ENCODE results near the gene DHTKD1.

The DHTKD1 gene, protein sequence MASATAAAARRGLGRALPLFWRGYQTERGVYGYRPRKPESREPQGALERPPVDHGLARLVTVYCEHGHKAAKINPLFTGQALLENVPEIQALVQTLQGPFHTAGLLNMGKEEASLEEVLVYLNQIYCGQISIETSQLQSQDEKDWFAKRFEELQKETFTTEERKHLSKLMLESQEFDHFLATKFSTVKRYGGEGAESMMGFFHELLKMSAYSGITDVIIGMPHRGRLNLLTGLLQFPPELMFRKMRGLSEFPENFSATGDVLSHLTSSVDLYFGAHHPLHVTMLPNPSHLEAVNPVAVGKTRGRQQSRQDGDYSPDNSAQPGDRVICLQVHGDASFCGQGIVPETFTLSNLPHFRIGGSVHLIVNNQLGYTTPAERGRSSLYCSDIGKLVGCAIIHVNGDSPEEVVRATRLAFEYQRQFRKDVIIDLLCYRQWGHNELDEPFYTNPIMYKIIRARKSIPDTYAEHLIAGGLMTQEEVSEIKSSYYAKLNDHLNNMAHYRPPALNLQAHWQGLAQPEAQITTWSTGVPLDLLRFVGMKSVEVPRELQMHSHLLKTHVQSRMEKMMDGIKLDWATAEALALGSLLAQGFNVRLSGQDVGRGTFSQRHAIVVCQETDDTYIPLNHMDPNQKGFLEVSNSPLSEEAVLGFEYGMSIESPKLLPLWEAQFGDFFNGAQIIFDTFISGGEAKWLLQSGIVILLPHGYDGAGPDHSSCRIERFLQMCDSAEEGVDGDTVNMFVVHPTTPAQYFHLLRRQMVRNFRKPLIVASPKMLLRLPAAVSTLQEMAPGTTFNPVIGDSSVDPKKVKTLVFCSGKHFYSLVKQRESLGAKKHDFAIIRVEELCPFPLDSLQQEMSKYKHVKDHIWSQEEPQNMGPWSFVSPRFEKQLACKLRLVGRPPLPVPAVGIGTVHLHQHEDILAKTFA

DNA sequence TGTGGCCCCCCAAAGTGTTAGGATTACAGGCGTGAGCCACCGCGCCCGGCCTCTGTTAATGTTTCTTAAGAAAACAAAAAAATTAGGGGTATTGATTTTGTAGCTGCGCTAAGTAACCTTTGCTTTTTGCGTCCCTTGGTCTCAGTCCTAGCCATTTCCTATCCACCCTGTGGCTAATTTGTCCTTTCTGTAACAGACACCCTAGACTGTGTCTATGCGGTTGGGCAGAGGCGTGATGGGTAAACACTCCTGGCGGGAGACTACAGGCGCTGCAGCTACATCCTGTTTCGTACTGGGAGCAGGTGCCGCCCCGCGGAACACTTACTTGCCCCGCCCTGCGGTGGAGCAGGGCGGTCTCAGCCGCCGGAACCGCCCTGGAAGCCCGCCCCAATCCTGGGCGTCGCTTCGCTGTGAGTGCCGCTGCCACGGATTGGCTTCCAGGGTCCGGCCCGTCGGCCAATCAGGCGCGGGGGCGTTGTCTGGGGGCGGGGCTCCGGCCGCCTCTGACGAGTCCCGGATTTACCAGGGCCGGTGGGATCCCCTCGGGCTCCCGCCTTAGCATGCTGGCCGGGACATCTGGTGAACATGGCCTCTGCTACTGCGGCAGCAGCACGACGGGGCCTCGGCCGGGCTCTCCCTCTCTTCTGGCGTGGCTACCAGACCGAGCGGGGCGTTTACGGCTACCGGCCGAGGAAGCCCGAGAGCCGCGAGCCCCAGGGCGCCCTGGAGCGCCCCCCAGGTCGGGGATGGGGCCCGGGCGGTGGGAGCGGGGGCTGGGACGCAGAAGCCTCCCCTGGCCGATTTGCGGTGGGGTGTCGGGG lies at the start of gene DHTKD1:
DHTKD1 (plus strand) TSS at position 506 of the 821 bp plus-strand sequence; CDS start at position 586, 80 bp downstream.
- DNase-seq, result peak; percentile 99

DNA sequence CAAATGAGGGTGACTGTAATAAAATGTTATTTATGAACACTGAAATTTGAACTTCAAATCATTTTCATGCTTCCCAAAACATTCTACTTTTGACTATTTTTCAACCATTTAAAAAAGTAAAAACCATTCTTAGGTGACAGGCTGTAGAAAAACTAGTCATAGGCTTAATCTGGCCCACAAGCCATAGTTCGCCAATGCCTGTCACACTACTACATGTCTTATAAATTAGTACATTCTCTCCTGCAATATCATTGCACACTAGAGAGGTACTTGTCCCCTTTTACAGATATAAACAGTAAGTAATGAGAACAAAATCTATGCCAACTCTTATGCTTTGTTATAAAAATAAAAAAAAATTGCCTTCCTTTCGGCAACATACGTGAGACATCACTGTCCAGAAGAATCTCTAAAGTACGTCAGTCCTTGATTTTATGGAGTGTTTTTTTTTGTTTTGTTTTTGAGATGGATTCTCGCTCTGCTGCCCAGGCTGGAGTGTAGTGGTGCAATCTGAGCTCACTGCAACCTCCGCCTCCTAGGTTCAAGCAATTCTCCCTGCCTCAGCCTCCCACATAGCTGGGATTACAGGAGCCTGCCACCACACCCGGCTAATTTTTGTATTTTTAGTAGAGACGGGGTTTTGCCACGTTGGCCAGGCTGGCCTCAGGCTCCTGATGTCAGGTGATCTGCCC lies 49.3 kb upstream of the DHTKD1 start:
- DNase-seq, result no peak

DNA sequence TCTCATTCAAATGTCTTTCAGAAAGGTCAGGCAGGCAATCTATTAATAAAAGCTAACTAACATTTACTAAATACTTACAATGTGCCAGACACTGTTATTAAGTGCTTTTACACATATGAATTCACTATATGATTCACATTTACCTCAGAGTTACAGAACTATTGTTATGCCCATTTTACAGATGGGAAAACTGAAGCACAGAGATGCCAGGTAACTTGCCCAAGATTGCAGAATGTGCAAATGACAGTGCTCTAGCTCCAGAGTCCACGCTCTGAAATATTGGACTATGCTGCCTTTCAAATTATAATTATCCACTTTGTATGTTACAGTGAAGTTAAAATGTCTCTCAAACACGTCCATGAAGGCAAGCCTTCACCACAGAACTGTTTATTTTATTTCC lies 48.2 kb upstream of the DHTKD1 start:
- no peak for DNase-seq

DNA sequence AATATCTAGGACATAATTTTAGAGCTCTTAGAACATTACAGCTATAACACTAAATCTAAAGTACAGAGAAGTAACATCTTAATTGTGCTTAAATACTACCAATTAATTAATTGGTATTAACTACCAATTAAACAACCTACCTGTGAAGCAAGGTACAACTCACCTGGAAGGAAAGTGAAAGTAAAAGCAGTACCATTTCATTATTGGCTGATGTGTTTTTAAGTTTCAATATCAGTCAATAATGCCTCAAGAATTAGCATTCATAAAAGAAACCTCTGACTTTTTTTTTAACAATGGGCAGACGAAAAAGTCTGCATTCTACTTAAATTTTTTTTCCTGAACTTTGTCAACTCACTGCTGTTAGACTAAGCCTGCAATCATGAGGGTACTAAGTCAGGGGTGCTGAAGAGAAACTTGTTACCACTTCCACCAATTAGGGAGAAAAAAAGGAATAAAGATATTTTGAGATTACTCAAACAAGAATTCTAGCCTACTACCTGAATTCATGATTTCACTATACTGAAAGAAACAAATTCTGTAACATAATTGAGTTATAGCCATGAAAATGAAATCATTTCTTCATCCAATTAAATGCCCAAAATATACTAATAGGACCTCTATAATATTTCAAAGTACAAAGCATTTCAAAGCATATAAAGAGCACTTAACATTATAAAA lies 46.0 kb upstream of the DHTKD1 start:
- DNase-seq, result no peak

DNA sequence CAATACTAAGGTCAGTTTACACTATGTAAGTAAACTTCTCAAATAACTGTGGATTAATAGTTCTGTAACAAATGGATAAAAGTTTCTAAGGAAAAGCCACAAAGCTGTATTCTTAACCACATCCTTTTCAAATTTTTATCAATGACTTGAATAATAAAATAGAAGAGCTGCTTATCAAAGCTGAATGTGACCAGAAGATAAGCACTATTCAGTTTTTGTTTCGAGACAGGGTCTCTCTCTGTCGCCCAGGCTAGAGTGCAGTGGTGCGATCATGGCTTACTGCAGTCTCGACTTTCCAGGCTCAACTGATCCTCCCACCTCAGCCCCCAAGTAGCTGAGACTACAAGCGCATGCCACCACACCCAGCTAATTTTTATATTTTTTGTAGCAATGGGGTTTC lies 43.2 kb upstream of the DHTKD1 start:
- no peak for DNase-seq

DNA sequence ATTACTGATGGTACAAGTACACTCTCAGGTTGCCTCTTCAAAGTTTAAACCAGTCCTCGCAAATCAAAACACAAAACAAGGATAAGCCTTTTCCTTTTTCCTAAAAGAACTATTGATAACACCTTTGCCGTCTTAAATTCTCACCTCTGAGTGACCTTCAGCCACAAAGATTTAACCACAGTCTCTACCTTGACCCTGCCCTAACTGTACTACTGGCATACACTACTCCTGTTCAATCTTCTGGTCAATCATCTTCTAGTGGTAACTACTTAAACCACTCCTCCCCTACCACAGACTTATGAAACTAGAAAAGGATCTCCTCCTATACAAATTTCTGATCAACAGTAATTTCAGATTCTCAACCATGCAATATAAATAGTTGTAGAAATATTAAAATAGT lies 41.2 kb upstream of the DHTKD1 start:
- no peak for DNase-seq

DNA sequence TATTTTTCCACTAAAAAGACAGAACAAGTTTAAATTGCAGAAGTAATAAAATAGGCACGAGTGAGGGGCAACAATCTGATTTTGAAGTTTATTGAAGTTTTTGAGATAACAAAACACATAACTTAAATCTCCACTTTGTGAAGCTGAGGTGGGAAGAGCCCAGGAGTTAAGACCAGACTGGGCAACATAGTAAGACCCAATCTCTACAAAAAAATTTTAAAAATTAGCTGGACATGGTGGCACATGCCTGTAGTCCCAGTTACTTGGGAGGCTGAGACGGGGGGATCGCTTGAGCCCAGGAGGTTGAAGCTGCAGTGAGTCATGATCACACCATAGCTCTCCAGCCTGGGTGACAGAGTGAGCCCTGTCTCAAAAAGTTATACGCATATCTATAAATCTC lies 37.4 kb upstream of the DHTKD1 start:
- no peak for DNase-seq

DNA sequence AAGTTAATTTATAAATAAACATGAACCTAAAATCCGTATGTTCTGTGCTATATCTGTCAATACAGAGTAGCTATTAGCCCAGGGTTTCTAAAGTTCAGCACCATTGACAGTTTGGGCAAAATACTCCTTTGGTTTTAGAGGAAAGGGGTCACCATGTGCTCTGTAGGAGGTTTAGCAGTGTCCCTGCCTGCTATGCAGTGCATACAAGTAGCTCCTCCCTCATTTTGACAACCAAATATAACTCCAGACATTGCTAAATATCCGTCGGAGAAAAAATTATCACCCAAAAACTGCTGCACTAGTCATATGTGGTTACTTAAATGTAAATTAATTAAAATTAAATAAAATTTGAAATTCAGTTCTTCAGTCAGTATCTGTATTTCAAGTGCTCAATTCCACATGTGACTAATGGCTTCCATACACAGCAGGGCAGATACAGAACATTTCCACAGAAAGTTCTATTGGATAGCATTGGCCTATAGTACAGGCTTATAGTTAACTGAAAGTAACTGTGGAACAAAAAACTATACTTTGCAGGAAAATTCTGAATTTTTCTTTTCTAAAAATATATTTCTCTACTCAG lies 32.6 kb upstream of the DHTKD1 start:
- no peak for DNase-seq

DNA sequence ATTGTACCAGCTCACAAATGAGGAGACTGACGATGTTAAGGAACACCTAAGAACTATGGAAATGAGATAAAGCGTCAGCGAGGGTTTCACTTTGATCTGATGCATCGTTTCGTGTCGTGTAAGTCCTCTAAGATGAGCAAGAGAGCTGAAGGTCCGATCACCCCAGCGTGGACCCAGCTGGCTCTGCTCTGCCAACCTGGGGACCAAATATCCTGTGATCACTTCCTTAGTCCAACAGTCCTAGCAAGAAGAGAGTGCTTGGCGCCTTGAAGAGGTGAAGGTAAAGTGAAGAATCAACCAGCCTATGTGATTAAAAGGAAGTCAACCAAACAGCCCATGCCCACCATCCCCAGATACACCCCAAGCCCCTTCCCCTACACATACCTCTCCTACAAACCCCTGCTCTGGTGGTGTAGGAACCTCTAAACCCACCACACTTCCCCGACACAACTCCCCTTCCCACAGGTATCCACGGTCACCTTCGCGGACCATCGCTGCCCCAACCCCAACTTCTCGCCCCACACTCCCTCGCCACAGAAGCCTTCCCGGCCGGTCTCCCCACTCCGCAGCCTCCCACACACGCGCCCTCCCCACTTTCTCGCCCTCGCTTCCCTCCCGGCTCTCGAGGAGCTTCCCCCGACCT lies 26.9 kb upstream of the DHTKD1 start:
- peak; percentile 22 to 23 for DNase-seq

DNA sequence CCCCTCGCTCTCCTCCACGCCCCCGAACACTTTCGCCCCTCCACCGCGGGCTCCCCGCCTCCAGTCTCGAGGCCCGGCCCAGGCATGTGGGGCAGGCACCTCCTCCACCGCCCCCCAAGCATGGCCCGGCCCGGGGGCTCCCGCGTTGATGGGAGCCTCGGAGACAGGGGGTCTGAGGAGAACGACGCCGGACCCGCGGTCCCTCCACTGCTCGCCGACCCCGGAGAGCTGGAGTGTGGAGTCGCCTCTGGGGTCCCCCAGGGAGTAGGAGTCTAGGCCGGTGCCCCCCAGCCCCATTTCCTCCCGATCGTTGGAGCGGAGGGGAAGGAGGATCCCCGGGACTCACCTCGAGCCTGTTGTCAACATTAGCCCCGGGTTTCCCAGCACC lies 26.4 kb upstream of the DHTKD1 start:
- DNase-seq, result peak; percentile 40 to 42

DNA sequence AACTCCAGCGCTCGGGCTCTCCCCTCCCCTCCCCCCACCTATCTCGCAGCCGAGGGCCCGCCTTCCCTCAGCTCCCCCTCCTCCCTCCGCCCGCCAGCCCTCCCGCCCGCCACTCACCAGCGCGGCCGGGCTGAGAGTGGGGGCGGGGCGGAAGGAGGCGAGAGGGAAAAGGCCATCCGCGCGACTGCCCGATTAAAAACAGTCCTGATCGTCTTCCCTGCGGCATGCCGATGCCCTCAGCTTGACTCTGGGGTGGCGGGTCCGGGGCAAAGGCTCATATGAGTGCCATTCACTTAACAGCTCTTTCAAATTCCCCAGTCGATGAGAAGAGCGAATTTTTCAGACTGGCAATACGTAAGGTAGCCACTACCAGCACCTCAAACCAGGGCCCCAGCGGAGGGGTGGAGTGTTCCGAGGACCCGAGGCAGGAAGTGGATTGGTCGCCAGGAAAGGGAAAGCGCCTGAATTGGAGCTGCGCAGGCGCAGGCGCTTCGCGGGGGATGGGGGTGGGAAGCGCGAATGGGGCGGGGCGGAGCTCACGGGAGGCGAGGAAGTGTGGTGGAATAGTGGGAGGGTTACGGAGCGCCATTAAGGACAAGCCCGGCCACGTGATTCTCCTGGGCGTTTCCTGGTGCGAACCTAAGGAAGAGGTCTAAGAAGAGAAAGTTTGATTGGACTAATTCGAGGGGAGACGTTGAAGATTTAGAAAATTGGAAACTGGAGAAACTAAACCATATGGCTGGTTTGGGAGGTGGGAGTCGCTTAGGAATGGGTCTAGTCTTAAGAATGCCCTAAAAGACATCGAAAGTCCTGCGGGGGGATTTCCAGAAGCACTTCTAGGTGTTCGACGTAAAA lies 25.7 kb upstream of the DHTKD1 start, which contains the start of gene UPF2:
UPF2 (minus strand) TSS at position 13 of the 855 bp plus-strand sequence. CDS start 7,386 bp downstream, outside the sequence.
- DNase-seq, result peak; percentile 96 to 97

DNA sequence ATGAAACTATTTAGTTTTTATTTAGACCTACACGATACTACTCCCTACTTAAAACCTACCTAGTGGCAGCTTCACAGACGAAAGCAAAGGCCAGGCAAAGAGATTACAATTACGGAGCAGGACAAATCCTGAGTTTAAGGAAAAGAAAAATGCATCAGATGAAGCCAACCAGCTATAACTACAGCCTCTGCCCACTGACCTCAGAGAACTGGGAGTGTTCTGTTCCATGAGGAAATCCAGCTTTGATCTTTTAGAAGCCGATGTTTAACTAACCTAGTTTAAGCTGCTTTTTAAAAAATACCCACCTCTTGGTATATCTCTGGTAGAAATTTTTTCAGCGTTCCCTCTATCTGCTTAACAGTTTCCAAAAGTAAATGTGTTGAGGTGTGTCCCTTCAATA lies 23.2 kb upstream of the DHTKD1 start:
- no peak for DNase-seq

DNA sequence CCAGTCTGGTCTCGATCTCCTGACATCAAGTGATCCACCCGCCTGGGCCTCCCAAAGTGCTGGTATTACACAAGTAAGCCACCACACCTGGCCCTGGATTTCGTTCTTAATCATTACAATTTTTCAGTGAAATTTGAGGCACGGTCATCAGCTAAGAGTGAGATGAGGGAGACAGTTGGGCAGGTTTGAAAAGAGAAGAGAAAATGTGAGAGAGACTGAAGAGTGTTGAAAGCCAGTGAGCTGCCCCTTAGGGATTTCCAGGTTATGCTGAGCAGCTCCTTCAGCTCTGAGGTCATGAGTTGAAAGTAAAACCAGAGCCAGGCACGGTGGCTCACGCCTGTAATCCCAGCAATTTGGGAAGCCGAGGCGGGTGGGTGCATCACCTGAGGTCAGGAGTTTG lies 20.2 kb upstream of the DHTKD1 start:
- DNase-seq, result no peak

DNA sequence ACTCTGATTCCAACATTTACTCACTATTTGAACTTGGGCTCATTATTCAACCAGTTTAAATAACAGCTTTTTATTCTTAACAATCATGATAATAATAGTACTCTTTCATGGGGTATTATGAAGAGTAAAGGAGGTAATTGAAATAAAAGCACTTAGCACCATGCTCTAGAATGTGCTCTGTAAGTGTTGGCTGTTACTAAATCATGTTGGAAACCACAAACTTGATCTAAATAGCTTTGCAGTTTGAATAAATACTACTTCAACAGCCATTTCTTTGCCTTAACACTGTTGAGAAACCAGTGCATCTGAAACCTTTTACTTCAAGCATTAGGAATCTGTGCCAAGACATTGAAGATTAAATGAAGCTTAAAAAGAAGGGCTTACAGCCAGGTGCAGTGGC lies 18.2 kb upstream of the DHTKD1 start:
- no peak for DNase-seq

DNA sequence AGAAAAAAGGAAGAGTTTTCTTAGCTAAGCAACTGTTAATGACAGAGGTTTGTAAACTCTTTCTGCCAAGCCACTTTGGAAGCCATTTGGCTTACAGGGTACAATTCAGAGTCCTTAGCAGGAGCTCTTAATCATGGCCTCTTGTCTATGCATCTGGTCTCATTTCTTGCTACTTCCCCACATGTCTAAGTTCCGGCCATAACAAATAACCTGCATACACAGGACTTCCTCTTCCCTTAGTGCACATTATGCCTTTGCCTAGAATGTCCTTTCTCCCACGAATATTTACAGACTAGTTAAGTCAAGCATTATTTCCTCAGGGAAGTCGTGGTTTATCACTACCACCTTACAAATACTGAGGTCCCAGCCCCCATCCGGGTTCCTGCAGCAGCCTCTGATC lies 17.5 kb upstream of the DHTKD1 start:
- DNase-seq, result no peak

DNA sequence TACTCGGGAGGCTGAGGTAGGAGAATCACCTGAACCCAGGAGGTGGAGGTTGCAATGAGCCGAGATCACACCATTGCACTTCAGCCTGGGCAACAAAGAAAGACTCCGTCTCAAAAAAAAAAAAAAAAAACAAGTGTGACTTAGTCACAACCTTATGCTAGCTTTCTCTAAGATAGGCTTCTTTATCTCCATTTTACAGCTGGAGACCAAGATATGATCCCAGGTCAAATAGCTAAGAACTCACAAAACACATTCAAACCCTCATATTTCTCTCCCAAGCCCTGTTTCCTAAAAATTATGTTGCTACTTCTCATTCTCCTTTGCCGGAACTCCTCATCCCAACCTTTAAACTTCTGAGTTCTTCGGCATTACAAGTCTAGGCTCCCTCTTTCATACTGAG lies 13.0 kb upstream of the DHTKD1 start:
- DNase-seq, result no peak

DNA sequence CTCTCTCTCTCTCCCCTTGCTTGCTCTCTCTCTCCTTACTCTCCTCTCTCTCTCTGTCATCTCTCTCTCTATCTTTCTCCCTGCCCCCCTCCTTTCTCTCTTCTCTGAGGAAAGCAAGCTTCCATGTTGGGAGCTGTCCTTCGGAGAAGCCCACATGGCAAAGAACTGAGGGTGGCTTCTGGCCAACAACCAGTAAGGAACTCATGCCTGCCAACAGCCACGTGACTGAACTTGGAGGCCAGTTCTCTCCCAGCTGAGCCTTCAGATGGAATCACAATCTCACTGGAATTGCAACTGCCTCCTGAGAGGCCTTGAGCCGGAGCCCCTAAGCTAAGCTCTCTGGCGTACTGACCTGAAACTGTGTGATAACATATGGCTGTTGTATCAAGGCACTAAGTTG lies 12.0 kb upstream of the DHTKD1 start:
- no peak for DNase-seq

DNA sequence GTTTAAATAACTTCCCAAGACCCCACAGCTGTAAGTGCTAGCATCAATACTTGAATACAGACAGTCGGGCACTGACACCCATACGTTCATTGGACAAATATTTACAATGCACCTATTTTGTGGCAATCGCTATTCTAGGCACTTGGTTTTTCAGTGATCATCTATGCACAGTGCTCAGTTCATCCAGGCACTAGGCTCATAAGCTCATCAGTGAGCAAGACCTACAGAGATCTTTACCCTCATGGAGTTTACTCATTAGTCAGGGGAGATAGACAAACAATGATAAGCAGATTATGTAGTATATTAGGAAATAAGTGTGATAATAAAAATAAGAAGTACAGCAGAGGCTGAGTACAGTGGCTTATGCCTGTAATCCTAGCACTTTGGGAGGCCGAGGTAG lies 7.6 kb upstream of the DHTKD1 start:
- no peak for DNase-seq

DNA sequence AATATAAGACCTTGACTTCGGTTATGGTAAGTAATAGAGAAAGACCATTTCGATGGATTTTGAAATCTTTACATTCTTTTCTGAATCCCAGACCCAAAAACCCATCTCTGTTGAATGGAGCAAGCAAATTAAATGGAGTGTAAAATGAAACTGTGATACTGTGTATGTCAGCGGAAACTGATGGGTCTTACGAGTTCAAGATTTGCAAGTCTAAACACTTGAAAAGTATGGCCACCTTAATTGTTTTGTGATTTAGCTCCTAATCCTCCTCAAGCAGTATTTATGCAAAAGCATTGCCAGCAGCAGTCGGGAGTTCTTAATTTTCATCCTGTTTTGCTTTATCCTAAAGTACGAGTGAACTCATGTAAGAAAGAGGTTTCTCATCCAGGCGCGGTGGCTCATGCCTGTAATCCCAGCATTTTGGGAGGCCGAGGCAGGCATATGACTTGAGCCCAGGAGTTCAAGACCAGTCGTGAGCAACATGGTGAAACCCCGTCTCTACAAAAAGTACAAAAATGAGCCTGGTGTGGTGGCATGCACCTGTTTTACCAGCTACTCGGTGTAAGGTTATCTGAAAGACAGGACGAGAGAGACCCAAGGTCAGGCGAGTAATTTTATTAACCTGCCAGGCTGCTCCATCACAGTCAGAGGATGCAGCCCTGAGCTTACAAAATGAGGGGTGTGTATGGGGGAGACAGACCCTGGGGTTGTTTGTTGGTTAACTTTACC lies 5.8 kb upstream of the DHTKD1 start:
- no peak for DNase-seq

Measured in stimulated activated CD4-positive, alpha-beta T cell treated with anti-CD3 and anti-CD28 coated beads, Interleukin-2, amount 100 ng/mL, for 48 hours (primary cell).